H9 (cell line): ENCODE data around the gene GSTM3. TPM values are rescaled to one million over a fixed set of nuclear protein-coding genes. Genes with fewer than 3 reads are reported as not detected.

ENCODE experiments used
- DNase-seq: peaks from one replicate; pipeline ENCODE4 v3.0.0-alpha.2; 2017
- H2AFZ ChIP-seq: one replicate; pipeline ENCODE4 v1.6.1; 2013; ENCODE audit warnings: mild to moderate bottlenecking, low read length, control low read depth, moderate library complexity
- H2AK5ac ChIP-seq: 2 replicates; pipeline ENCODE4 v1.6.1; 2013; ENCODE audit warnings: low read length, control low read depth, mixed read lengths; ENCODE audit not compliant: insufficient read length
- H2BK120ac ChIP-seq: one replicate; pipeline ENCODE4 v1.6.1; 2013; ENCODE audit warnings: low read depth, mild to moderate bottlenecking, low read length, control low read depth, inconsistent platforms; ENCODE audit not compliant: poor library complexity, severe bottlenecking
- H2BK12ac ChIP-seq: 2 replicates; pipeline ENCODE4 v1.6.1; 2013; ENCODE audit warnings: low read length, control low read depth, mixed read lengths, low read depth; ENCODE audit not compliant: insufficient read length
- H2BK15ac ChIP-seq: 2 replicates; pipeline ENCODE4 v1.6.1; 2013; ENCODE audit warnings: low read depth, low read length, control low read depth
- H2BK20ac ChIP-seq: one replicate; pipeline ENCODE4 v1.6.1; 2013; ENCODE audit warnings: low read depth, mild to moderate bottlenecking, low read length, control low read depth, inconsistent platforms; ENCODE audit not compliant: poor library complexity, severe bottlenecking
- H2BK5ac ChIP-seq: 2 replicates; pipeline ENCODE4 v1.6.1; 2013; ENCODE audit warnings: low read length, control low read depth, mixed read lengths; ENCODE audit not compliant: insufficient read length
- H3K14ac ChIP-seq: 2 replicates; pipeline ENCODE4 v1.6.1; 2013; ENCODE audit warnings: low read length, control low read depth; ENCODE audit not compliant: insufficient read depth
- H3K18ac ChIP-seq: 2 replicates; pipeline ENCODE4 v1.6.1; 2013; ENCODE audit warnings: low read depth, mild to moderate bottlenecking, mixed read lengths, low read length, control low read depth; ENCODE audit not compliant: insufficient read length
- H3K23ac ChIP-seq: 2 replicates; pipeline ENCODE4 v1.6.1; 2013; ENCODE audit warnings: low read length, control low read depth, mixed read lengths, low read depth; ENCODE audit not compliant: insufficient read length
- H3K23me2 ChIP-seq: 2 replicates; pipeline ENCODE4 v1.6.1; 2013; ENCODE audit warnings: low read depth, mild to moderate bottlenecking, mixed read lengths, low read length, control low read depth; ENCODE audit not compliant: insufficient read length, poor library complexity, severe bottlenecking
- H3K27ac ChIP-seq: 2 replicates; pipeline ENCODE4 v1.5.1; 2013; ENCODE audit warnings: low read length, control low read depth, mixed read lengths, low read depth; ENCODE audit not compliant: insufficient read length
- H3K27me3 ChIP-seq: 2 replicates; pipeline ENCODE4 v1.6.1; 2013; ENCODE audit warnings: low read length, control low read depth, inconsistent platforms; ENCODE audit not compliant: insufficient read depth
- H3K4ac ChIP-seq: 2 replicates; pipeline ENCODE4 v1.6.1; 2013; ENCODE audit warnings: low read depth, mild to moderate bottlenecking, control low read depth, inconsistent platforms, low read length, moderate library complexity
- H3K4me1 ChIP-seq: 2 replicates; pipeline ENCODE4 v1.6.1; 2013; ENCODE audit warnings: low read length, control low read depth, inconsistent platforms; ENCODE audit not compliant: insufficient read depth
- H3K4me2 ChIP-seq: 2 replicates; pipeline ENCODE4 v1.6.1; 2013; ENCODE audit warnings: low read length, control low read depth, mixed read lengths; ENCODE audit not compliant: insufficient read length, insufficient read depth
- H3K56ac ChIP-seq: 2 replicates; pipeline ENCODE4 v1.6.1; 2013; ENCODE audit warnings: low read depth, mild to moderate bottlenecking, mixed read lengths, low read length, control low read depth; ENCODE audit not compliant: insufficient read length
- H3K79me1 ChIP-seq: 2 replicates; pipeline ENCODE4 v1.6.1; 2013; ENCODE audit warnings: low read depth, mild to moderate bottlenecking, moderate library complexity, low read length, control low read depth, inconsistent platforms; ENCODE audit not compliant: insufficient read depth, poor library complexity, severe bottlenecking
- H3K79me2 ChIP-seq: 2 replicates; pipeline ENCODE4 v1.6.1; 2013; ENCODE audit warnings: low read length, control low read depth, inconsistent platforms; ENCODE audit not compliant: insufficient read depth
- H3K9ac ChIP-seq: 2 replicates; pipeline ENCODE4 v1.6.1; 2013; ENCODE audit warnings: low read length, control low read depth, mixed read lengths; ENCODE audit not compliant: insufficient read length; ENCODE audit errors: extremely low read depth
- H3K9me3 ChIP-seq: one replicate; pipeline ENCODE4 v1.6.1; 2013; ENCODE audit warnings: low read depth, low read length, inconsistent platforms; ENCODE audit not compliant: control insufficient read depth
- H3T11ph ChIP-seq: one replicate; pipeline ENCODE4 v1.6.1; 2013; ENCODE audit warnings: mild to moderate bottlenecking, low read length, control low read depth, inconsistent platforms
- H4K20me1 ChIP-seq: one replicate; pipeline ENCODE4 v1.6.1; 2013; ENCODE audit not compliant: control insufficient read depth, insufficient read length, insufficient read depth
- H4K5ac ChIP-seq: 2 replicates; pipeline ENCODE4 v1.6.1; 2013; ENCODE audit warnings: low read depth, mild to moderate bottlenecking, mixed read lengths, low read length, control low read depth; ENCODE audit not compliant: insufficient read length
- H4K8ac ChIP-seq: replicated peaks from 2 replicates; pipeline ENCODE4 v1.6.1; 2013; ENCODE audit warnings: low read length, control low read depth, mixed read lengths, low read depth; ENCODE audit not compliant: insufficient read length
- H4K91ac ChIP-seq: 2 replicates; pipeline ENCODE4 v1.6.1; 2013; ENCODE audit warnings: low read depth, mild to moderate bottlenecking, moderate library complexity, mixed read lengths, low read length, control low read depth; ENCODE audit not compliant: insufficient read length
- H3K27ac Mint-ChIP-seq, 3 experiments: 2 replicates in 2 of 3; 3 replicates in 1 of 3; pipeline ENCODE4 v1.8.0; 2020 to 2021; ENCODE audit warnings: mixed read lengths in 3 of 3, mild to moderate bottlenecking in 1 of 3, moderate library complexity in 1 of 3
- H3K27me3 Mint-ChIP-seq: 2 replicates; pipeline ENCODE4 v1.8.0; 2021; ENCODE audit warnings: low read depth, mild to moderate bottlenecking, moderate library complexity, mixed read lengths
- H3K36me3 Mint-ChIP-seq, 3 experiments: 2 replicates in 2 of 3; 3 replicates in 1 of 3; pipeline ENCODE4 v1.8.0; 2020 to 2021; ENCODE audit warnings: low read depth in 3 of 3, mixed read lengths in 3 of 3; ENCODE audit not compliant: insufficient read depth in 1 of 3
- H3K4me1 Mint-ChIP-seq, 2 experiments: 2 replicates each; pipeline ENCODE4 v1.8.0; 2020; ENCODE audit warnings: mixed read lengths in 2 of 2
- H3K4me3 Mint-ChIP-seq, 2 experiments: 2 replicates in 1 of 2; 3 replicates in 1 of 2; pipeline ENCODE4 v1.8.0; 2020 to 2021; ENCODE audit warnings: mild to moderate bottlenecking in 2 of 2, mixed read lengths in 2 of 2, moderate library complexity in 1 of 2
- H3K9me3 Mint-ChIP-seq, 2 experiments: 2 replicates in 1 of 2; 3 replicates in 1 of 2; pipeline ENCODE4 v1.8.0; 2020; ENCODE audit warnings: mild to moderate bottlenecking in 2 of 2, mixed read lengths in 2 of 2, moderate library complexity in 1 of 2
- WGBS: extraction: QIAGEN DNeasy Blood & Tissue Kit; methylation state at CpG from one replicate; pipeline ENCODE4 v1.1.7; 2013; ENCODE audit warnings: missing lambda C conversion rate, low lambda C conversion rate, mixed read lengths; ENCODE audit not compliant: insufficient read length; ENCODE audit errors: extremely low coverage; 5-methylcytosine and 5-hydroxymethylcytosine counted together
- total RNA-seq: library from RNA; stranded (reverse); gene quantifications from 2 replicates; pipeline ENCODE4 v1.2.1, GENCODE V29; 2021
- TF ChIP-seq, protein P1 (sequence below): fragments of 200-600 bp; sonication (generic); conservative IDR thresholded peaks from 3 replicates; pipeline ENCODE4 v1.8.0; 2021; ENCODE audit warnings: antibody characterized with exemption, mild to moderate bottlenecking

The GSTM3 gene
- total RNA-seq, 1 experiment from 2014 or later = 3.5 TPM

DNA sequence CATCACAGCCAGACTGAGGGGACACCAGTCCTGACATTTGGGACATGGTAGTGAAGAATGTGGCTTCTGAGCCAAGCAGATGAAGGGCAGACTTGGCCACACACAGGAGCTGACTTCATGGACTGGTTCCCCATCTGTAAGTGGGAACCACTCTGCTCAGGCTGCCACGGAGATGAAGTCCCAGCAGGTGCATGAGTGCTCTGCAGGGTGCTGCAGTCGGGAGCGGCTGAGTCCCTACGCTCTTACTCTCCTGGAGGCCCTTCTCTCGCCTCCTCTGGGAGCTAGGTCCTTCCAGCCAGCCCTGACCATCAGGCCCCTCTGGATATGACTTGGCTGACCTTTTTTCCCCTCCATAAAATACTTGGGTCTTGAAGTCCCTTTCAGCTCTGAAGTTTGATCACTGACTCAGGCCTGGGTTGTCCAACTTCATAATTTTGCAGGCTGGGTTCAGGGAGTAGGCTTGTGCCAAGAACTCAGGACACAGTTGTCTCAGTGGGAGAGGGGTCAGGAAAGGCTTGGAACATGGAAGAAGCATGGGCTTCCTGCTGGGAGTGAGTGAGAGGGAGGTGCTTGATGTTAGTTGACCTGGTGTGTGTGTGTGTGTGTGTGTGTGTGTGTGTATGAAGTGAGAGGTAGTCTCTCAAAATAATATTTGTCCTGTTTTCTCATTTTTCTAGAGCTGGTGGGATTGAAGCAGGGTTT is 43.9 kb upstream of the GSTM3 start:
- H3K9me3 Mint-ChIP-seq = peaks cover 2 to 7% of the 10 kb centered on the region in 2 experiments; a peak in 3 of 5 replicates
- H3K27me3 Mint-ChIP-seq = peaks cover 2% of the 10 kb centered on the region; the same call in 1 of the 2 replicates
- Histone ChIP-seq H2AK5ac (no peak overlapping the region), H2BK12ac (no peak overlapping the region), H3K4me2 (no peak overlapping the region), H2BK5ac (no peak overlapping the region), H3K79me1 (no peaks in the 10 kb centered on the region), H2BK20ac (no peak overlapping the region), H2AFZ (no peak overlapping the region), H4K8ac (no peak overlapping the region), H3T11ph (no peak overlapping the region), H3K4ac (no peak overlapping the region), H4K91ac (no peak overlapping the region), H3K23me2 (no peaks in the 10 kb centered on the region), H3K27ac (no peak overlapping the region), H4K5ac (no peak overlapping the region), H2BK15ac (no peak overlapping the region), H3K14ac (no peak overlapping the region), H3K4me1 (0 out of 2 replicates have a peak, but pooled peaks cover 2% of the 10 kb centered on the region), H3K9me3 (no peaks in the 10 kb centered on the region), H3K79me2 (no peaks in the 10 kb centered on the region), H3K56ac (no peak overlapping the region), H4K20me1 (no peaks in the 10 kb centered on the region), H3K27me3 (no peaks in the 10 kb centered on the region), H3K9ac (no peak overlapping the region), H3K18ac (no peak overlapping the region), H2BK120ac (no peak overlapping the region), H3K23ac (no peak overlapping the region)
- TF ChIP-seq, protein P1, sequence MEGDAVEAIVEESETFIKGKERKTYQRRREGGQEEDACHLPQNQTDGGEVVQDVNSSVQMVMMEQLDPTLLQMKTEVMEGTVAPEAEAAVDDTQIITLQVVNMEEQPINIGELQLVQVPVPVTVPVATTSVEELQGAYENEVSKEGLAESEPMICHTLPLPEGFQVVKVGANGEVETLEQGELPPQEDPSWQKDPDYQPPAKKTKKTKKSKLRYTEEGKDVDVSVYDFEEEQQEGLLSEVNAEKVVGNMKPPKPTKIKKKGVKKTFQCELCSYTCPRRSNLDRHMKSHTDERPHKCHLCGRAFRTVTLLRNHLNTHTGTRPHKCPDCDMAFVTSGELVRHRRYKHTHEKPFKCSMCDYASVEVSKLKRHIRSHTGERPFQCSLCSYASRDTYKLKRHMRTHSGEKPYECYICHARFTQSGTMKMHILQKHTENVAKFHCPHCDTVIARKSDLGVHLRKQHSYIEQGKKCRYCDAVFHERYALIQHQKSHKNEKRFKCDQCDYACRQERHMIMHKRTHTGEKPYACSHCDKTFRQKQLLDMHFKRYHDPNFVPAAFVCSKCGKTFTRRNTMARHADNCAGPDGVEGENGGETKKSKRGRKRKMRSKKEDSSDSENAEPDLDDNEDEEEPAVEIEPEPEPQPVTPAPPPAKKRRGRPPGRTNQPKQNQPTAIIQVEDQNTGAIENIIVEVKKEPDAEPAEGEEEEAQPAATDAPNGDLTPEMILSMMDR = no peak
- WGBS = no CpG with 5 or more reads among the region's 5 CpGs
- no peak overlapping the region for H3K27ac Mint-ChIP-seq
- peaks cover 0 to 8% (median 0%) of the 10 kb centered on the region in 3 experiments; a peak in 4 of 7 replicates for H3K36me3 Mint-ChIP-seq
- DNase-seq = no peak
- no peak overlapping the region for H3K4me3 Mint-ChIP-seq
- peaks cover 26 to 34% of the 10 kb centered on the region in 2 experiments for H3K4me1 Mint-ChIP-seq
